Measurements from ENCODE around the gene RGMB.

DNA sequence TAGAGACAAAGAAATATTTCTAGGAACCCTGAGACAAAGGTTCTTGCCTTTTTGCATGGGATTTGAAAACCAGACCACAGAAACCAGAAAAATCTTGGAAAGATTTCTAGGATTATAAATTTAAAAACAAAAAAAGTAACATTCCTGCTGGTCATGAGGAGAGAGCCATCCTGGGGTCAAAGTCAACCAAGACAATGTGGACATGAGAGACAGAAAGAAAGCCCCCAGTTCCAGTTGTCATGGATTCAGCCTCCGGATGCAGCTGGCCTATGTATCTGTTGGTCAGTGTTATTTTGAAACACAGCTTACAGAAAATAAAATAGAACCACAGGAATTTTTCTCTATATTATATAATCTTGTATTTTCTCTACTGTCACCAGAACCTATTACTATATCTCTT is 24.4 kb upstream of the RGMB start:
- TF ChIP-seq ZNF274 (IDR thresholded peaks at IDR 0.05; ENCODE audit: low read depth, low read length): no peak
- no peak for TF ChIP-seq YY1 (IDR thresholded peaks at IDR 0.05; ENCODE audit: insufficient read depth, insufficient read length)
- no peak for TF ChIP-seq SUZ12 (IDR thresholded peaks at IDR 0.05; ENCODE audit: extremely low read depth, insufficient read depth, insufficient read length)
